Neural progenitor cell (in vitro differentiated cells): ENCODE data around the gene FBLN2. TPM values are rescaled to one million over a fixed set of nuclear protein-coding genes. Genes with fewer than 3 reads are reported as not detected.

Experiments
- DNase-seq: peaks from one replicate; pipeline ENCODE4 v3.0.0-alpha.2; 2016; ENCODE audit warnings: low spot score
- H2AFZ ChIP-seq: fragments of 200-600 bp; sonication (generic); replicated peaks from 2 replicates; pipeline ENCODE4 v1.6.1; 2016; ENCODE audit warnings: antibody characterized with exemption
- H3F3A ChIP-seq: fragments of 200-600 bp; sonication (generic); 2 replicates; pipeline ENCODE4 v1.6.1; 2016; ENCODE audit warnings: antibody characterized with exemption, low read depth
- H3K27ac ChIP-seq: fragments of 200-600 bp; sonication (generic); 2 replicates; pipeline ENCODE4 v1.5.1; 2016; ENCODE audit warnings: mild to moderate bottlenecking
- H3K27me3 ChIP-seq: fragments of 200-600 bp; sonication (generic); 2 replicates; pipeline ENCODE4 v1.6.1; 2016; ENCODE audit warnings: mild to moderate bottlenecking, moderate library complexity
- H3K36me3 ChIP-seq: fragments of 200-600 bp; sonication (generic); 2 replicates; pipeline ENCODE4 v1.5.1; 2016
- H3K4me1 ChIP-seq: fragments of 200-600 bp; sonication (generic); 2 replicates; pipeline ENCODE4 v1.6.1; 2016; ENCODE audit warnings: mixed run types
- H3K4me2 ChIP-seq: fragments of 200-600 bp; sonication (generic); 2 replicates; pipeline ENCODE4 v1.6.1; 2016
- H3K4me3 ChIP-seq: fragments of 200-600 bp; sonication (generic); 2 replicates; pipeline ENCODE4 v1.5.1; 2016
- H3K79me2 ChIP-seq: fragments of 200-600 bp; sonication (generic); 2 replicates; pipeline ENCODE4 v1.6.1; 2016; ENCODE audit warnings: low read depth
- H3K9ac ChIP-seq: fragments of 200-600 bp; sonication (generic); 2 replicates; pipeline ENCODE4 v1.6.1; 2016
- H3K9me3 ChIP-seq: fragments of 200-600 bp; sonication (generic); 2 replicates; pipeline ENCODE4 v1.5.1; 2016; ENCODE audit warnings: low read depth
- H4K20me1 ChIP-seq: fragments of 200-600 bp; sonication (generic); 2 replicates; pipeline ENCODE4 v1.6.1; 2016; ENCODE audit warnings: low read depth
- H3K27ac Mint-ChIP-seq: 3 replicates; pipeline ENCODE4 v1.8.0; 2021; ENCODE audit warnings: mixed read lengths
- H3K27me3 Mint-ChIP-seq: 2 replicates; pipeline ENCODE4 v1.8.0; 2022; ENCODE audit warnings: low read depth, mild to moderate bottlenecking, inconsistent platforms, moderate library complexity, mixed read lengths; ENCODE audit not compliant: insufficient read depth
- H3K36me3 Mint-ChIP-seq: 3 replicates; pipeline ENCODE4 v1.8.0; 2021; ENCODE audit warnings: mixed read lengths
- H3K4me1 Mint-ChIP-seq: 3 replicates; pipeline ENCODE4 v1.8.0; 2021; ENCODE audit warnings: mixed read lengths
- H3K4me3 Mint-ChIP-seq: 3 replicates; pipeline ENCODE4 v1.8.0; 2021; ENCODE audit warnings: mild to moderate bottlenecking, moderate library complexity, mixed read lengths
- H3K9me3 Mint-ChIP-seq: 3 replicates; pipeline ENCODE4 v1.8.0; 2020; ENCODE audit warnings: mixed read lengths
- CTCF ChIP-seq: fragments of 200-600 bp; sonication (generic); IDR thresholded peaks from 2 replicates; pipeline ENCODE4 v1.5.1; 2017; ENCODE audit warnings: antibody characterized with exemption, mild to moderate bottlenecking
- EZH2 ChIP-seq: fragments of 200-600 bp; sonication (generic); IDR thresholded peaks from 2 replicates; pipeline ENCODE4 v1.6.1; 2017; ENCODE audit warnings: antibody characterized with exemption, mild to moderate bottlenecking, moderate library complexity
- EZH2phosphoT487 ChIP-seq: fragments of 200-600 bp; sonication (generic); IDR thresholded peaks from 2 replicates; pipeline ENCODE4 v1.6.1; 2017; ENCODE audit warnings: antibody characterized with exemption
- total RNA-seq: library from RNA; depleted of rRNA; stranded (reverse); fragments of >200 nt; gene quantifications from 2 replicates; pipeline ENCODE4 v1.2.3, GENCODE V29; 2015; ENCODE audit warnings: low replicate concordance

Gene FBLN2
- total RNA-seq, 1 donor from 2014 or later, result 15.9 TPM

- no peak overlapping the region for H3K9ac ChIP-seq
- H3K36me3 ChIP-seq, result no peaks in the 10 kb centered on the region
- no peak for DNase-seq
- H3K27me3 ChIP-seq, result no peaks in the 10 kb centered on the region
- H2AFZ ChIP-seq, result no peak overlapping the region
- no peak overlapping the region for H3K27ac ChIP-seq
- no peaks in the 10 kb centered on the region for H3K79me2 ChIP-seq
- H3K27me3 Mint-ChIP-seq, result peaks cover 6% of the 10 kb centered on the region
- H3K4me3 Mint-ChIP-seq, result no peak overlapping the region
- H3K4me1 Mint-ChIP-seq, result peaks cover 19% of the 10 kb centered on the region
- TF ChIP-seq CTCF (no peak), EZH2 (no peak), EZH2phosphoT487 (no peak)
- H3K9me3 Mint-ChIP-seq, result peaks cover 2% of the 10 kb centered on the region
- H3K4me1 ChIP-seq, result no peaks in the 10 kb centered on the region
- H3K9me3 ChIP-seq, result no peaks in the 10 kb centered on the region
- H3K4me3 ChIP-seq, result no peak overlapping the region
- H3K36me3 Mint-ChIP-seq, result peaks cover 3% of the 10 kb centered on the region
- H3K4me2 ChIP-seq, result no peak overlapping the region
- no peak overlapping the region for H3K27ac Mint-ChIP-seq
- H3F3A ChIP-seq, result no peaks in the 10 kb centered on the region
- H4K20me1 ChIP-seq, result no peaks in the 10 kb centered on the region
Measured at GRCh38 chr3:13617981-13618380, 69.1 kb downstream of the FBLN2 start.

GRCh38 chr3:13618836-13619235 lies 69.9 kb downstream of the FBLN2 start:
- Histone ChIP-seq H3K4me3 (no peak overlapping the region), H3K9me3 (no peaks in the 10 kb centered on the region), H3K4me1 (no peaks in the 10 kb centered on the region), H3F3A (no peaks in the 10 kb centered on the region), H3K4me2 (no peak overlapping the region), H4K20me1 (no peaks in the 10 kb centered on the region), H3K9ac (no peak overlapping the region), H3K36me3 (no peaks in the 10 kb centered on the region), H2AFZ (no peak overlapping the region), H3K79me2 (no peaks in the 10 kb centered on the region), H3K27ac (no peak overlapping the region), H3K27me3 (no peaks in the 10 kb centered on the region)
- Mint-ChIP-seq H3K4me1 (peaks cover 25% of the 10 kb centered on the region), H3K9me3 (peaks cover 2% of the 10 kb centered on the region), H3K36me3 (peaks cover 3% of the 10 kb centered on the region), H3K27me3 (peaks cover 6% of the 10 kb centered on the region), H3K27ac (peak overlapping the region; percentile 30), H3K4me3 (no peak overlapping the region)
- no peak for TF ChIP-seq EZH2phosphoT487
- TF ChIP-seq CTCF, result no peak
- TF ChIP-seq EZH2, result no peak
- DNase-seq, result no peak

GRCh38 chr3:13619661-13620230 lies 70.8 kb downstream of the FBLN2 start:
- H3K4me3 Mint-ChIP-seq, result no peak overlapping the region
- peaks cover 6% of the 10 kb centered on the region for H3K27me3 Mint-ChIP-seq
- no peaks in the 10 kb centered on the region for H3K9me3 ChIP-seq

More at GRCh38 chr3:13619661-13620230, 70.8 kb downstream of the FBLN2 start:
- Histone ChIP-seq H3K36me3 (no peaks in the 10 kb centered on the region), H3K4me3 (no peak overlapping the region), H3K27ac (no peak overlapping the region), H3K79me2 (no peaks in the 10 kb centered on the region), H3K4me1 (no peaks in the 10 kb centered on the region), H3K27me3 (no peaks in the 10 kb centered on the region), H3K9ac (no peak overlapping the region), H3K4me2 (no peak overlapping the region), H2AFZ (no peak overlapping the region), H3F3A (no peaks in the 10 kb centered on the region), H4K20me1 (no peaks in the 10 kb centered on the region)
- H3K27ac Mint-ChIP-seq, result no peak overlapping the region
- peak; percentile 17 for TF ChIP-seq CTCF
- no peak for TF ChIP-seq EZH2
- TF ChIP-seq EZH2phosphoT487, result no peak
- peaks cover under 1% of the 10 kb centered on the region for H3K36me3 Mint-ChIP-seq
- DNase-seq, result no peak
- no peaks in the 10 kb centered on the region for H3K9me3 Mint-ChIP-seq
- peaks cover 25% of the 10 kb centered on the region for H3K4me1 Mint-ChIP-seq
